IPS DF 4.7 (cell line): Measurements from ENCODE around the gene HOXC5.

ENCODE experiments used
- DNase-seq: peaks from one replicate; pipeline ENCODE4 v3.0.0-alpha.2; 2013; ENCODE audit warnings: low spot score; ENCODE audit errors: extremely low read depth

HOXC5 gene

DNA sequence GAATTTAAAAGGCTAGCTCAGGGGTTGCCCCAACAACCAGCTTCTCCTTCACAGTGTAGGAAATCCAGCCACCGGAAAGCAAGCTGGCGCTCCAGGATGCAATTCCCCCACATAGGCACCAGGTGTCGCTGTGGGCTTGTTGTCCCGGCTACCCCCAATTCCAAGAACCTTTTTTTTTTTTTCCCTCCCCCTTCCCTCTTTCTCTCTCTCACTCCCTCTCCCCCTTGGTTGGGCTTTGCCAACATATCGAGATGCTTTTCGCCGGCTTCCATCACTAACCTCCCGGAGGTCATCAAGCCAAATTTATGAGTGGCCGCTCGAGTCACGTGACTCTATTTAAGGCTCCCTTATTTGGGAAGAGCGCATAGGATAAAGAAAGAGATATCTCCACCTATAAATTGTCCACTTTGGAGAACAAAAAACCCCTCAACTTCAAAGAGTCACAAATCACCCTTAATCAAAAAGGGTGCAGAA, at the start of gene HOXC5:
Gene HOXC5, plus strand, starts transcription at position 424 of the 474 bp plus-strand sequence. CDS start 73 bp downstream, outside the sequence.
- no peak for DNase-seq

DNA sequence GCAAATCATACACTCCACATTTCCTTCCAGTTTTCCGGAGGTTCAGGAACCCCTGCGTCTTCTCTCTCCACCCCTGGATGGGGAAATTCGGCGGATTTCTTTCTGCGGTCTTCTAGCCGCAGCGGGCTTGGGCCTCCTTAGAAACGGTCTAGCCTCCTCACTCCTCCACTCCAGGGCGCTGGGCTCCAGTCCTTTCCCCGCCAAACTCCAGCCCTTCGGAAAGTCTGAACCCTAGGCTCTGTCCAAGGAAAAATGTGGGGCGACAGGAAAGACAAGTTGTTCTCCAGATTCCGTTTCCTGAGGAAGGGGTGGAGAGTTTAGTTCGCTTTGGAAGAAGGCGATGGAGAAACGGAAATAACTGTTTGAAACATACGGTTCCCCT, 49.3 kb upstream of the HOXC5 start:
- no peak for DNase-seq

DNA sequence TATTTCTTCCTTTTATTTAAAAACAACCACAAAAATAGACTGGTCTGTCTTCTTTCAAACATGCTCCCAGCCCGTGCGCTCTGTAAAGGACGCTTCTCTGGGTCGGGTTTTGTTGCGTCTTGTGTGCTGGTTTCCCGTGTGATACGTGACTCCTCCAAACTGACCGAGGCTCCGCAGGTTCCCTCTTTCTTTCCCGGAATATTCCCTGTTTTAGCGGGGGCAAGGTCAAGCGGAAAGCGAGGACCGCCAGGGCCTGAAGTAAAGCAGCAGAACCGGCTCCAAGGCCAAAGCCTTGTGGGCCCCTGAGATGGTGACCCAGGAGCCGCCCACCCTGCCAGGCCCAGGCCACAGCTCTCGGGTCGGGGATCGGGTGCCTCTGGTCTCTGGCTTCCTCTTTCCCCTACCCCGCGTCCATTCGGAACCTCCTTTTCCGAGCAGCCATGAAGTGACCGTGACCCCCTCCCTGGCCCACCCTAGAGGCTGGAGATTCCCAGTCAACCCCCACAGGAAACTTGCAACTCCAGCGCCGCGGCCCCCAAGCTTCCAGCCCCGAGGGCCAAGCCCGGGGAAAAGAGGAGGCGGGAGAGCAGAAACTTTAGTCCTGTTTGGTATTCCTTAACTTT, 48.8 kb upstream of the HOXC5 start:
- DNase-seq, result no peak

DNA sequence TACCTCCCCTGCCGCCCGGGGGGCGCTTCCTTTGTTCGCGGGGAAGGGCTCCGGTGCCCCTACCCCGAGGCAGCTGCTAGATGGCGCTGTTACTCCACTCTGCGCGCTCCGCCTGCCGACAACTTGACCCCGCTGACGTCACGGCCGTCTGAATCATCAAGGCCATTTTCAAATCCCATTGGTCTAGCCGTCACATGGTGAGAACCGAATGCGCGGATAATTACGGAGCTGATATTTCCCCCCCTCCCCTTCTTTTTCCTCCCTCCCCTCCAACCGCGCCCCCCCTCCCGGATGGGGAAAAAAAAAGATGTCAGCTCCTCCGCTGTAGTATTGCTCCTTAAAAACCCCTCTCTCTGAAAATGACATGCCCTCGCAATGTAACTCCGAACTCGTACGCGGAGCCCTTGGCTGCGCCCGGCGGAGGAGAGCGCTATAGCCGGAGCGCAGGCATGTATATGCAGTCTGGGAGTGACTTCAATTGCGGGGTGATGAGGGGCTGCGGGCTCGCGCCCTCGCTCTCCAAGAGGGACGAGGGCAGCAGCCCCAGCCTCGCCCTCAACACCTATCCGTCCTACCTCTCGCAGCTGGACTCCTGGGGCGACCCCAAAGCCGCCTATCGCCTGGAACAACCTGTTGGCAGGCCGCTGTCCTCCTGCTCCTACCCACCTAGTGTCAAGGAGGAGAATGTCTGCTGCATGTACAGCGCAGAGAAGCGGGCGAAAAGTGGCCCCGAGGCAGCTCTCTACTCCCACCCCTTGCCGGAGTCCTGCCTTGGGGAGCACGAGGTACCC, 47.8 kb upstream of the HOXC5 start, which contains the start of gene HOXC10:
Gene HOXC10, plus strand, starts transcription at position 246 of the 791 bp plus-strand sequence. Its CDS starts 114 bp downstream, at position 360.
- no peak for DNase-seq

DNA sequence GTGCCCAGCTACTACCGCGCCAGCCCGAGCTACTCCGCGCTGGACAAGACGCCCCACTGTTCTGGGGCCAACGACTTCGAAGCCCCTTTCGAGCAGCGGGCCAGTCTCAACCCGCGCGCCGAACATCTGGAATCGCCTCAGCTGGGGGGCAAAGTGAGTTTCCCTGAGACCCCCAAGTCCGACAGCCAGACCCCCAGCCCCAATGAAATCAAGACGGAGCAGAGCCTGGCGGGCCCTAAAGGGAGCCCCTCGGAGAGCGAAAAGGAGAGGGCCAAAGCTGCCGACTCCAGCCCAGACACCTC, 47.2 kb upstream of the HOXC5 start:
- no peak for DNase-seq

DNA sequence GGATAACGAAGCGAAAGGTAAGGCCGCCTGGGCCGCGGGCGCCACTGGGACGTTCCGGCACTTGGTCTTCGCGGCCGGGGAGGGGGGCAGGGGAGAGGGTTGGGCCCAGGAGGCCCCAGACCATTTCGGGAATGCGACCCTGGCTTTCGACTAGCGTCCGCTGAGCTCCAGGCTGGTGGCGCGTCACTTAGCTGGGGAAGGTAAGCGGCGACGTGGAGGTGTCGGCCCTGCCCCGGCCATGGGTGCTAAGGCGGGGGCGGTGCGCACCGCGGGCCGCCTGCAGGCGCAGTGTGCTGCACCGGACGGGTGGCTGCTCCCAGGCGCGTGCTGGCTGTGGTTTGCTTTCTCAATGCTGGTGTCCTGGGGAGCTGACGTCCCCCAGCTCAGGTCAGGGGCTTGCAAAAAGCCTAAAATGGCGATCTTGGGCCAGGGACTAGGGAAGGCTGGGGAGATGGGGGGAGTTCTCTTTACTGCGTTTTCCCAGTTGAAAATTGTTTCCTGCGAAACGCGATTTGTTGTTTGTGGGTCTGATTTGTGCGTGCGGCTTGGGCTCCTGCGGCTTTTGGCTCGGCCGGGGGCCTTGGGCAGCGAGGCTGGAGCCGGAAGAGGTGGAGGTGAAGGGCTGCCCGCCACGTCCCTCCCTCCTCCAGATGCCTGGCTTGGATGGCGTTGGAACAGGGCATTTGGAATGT, 46.7 kb upstream of the HOXC5 start:
- no peak for DNase-seq

DNA sequence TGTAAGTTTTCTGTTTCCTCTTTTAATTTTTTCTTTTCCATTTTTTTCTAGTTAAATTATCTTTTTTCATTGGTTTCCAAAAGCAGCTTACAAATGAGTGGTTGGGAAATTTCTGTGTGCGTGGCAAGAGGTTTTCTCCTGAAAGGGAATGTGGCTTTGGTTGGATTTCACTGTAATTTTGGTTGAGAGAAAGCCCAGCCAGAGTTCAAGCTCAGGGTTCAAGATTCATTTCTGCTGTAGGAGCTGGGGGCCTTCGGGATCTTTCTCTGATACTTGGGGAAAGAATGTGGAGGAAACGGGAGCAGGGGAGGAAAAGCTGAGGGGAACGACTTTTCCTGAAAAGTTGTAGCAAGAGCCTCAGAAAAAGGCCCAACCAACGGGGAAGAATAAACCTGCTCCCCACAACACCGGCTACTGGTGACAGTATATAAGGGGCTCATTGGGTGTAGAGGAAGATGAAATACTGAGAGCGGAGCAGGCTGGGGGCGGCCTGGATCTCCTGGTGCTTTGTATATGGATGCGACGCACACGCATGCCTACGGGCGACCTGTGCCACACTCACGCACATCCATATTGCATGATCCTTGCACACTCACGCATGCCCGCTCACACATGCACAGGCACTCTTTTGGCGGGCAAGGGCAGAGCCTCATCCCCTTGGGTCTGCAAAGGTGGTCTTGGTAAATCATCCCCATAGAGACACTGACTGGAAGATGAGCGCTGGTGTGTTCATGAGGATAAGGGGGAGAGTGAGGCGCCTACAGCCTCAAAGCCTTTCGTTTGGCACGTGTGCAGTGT, 46.0 kb upstream of the HOXC5 start:
- DNase-seq, result no peak

DNA sequence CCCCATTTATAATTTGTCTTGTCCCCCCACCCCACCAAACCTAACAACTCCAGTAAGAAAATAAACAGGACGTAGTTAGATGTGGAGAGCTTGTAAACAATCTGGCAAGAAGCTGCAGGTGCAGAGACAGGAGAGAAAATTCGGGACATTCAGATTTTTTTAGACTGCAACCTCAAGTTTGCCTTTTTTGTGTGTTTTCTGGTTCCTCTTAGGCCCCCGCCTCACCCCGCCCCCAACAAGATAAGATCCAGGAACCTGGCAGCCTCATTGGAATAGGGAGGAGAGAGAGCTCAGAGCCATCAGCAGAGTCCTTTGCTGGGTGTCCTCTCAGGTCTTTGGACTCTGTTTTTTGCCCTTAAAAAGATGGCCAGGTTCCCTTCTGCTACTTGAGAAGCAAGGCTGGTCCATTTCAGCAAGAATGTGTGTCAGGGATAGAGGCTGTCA, 45.0 kb upstream of the HOXC5 start:
- no peak for DNase-seq

DNA sequence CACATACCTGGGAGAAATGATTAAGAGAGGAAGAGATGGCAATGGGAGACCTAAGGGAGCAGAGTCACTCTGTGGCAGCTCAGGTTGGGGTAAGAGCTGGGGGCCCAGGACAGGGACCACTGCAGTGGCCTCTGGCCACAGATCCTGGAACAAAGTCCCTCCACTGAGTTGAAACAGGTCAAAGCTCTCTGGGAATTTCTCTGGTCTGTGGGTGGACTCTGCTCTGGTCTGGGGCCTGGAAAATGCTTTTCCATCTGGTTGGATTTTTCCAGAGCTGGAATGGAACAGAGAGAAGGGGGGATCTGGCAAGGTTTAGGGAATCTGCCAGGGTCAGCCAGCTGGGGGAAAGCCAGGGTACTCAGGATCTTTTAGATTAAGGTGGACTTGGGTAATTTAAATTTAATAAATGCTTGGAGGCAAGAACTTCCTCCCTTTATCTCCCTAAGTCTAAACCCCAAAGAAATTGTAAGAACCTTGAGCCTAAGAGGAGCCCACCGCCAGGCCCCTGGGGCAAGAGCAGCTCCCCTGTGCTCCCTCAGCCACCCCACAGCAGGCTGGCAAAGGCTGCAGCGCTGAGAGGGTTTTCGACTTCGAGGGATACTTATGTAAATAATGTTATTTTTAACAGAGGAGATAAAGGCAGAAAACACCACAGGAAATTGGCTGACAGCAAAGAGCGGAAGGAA, 44.2 kb upstream of the HOXC5 start:
- no peak for DNase-seq

DNA sequence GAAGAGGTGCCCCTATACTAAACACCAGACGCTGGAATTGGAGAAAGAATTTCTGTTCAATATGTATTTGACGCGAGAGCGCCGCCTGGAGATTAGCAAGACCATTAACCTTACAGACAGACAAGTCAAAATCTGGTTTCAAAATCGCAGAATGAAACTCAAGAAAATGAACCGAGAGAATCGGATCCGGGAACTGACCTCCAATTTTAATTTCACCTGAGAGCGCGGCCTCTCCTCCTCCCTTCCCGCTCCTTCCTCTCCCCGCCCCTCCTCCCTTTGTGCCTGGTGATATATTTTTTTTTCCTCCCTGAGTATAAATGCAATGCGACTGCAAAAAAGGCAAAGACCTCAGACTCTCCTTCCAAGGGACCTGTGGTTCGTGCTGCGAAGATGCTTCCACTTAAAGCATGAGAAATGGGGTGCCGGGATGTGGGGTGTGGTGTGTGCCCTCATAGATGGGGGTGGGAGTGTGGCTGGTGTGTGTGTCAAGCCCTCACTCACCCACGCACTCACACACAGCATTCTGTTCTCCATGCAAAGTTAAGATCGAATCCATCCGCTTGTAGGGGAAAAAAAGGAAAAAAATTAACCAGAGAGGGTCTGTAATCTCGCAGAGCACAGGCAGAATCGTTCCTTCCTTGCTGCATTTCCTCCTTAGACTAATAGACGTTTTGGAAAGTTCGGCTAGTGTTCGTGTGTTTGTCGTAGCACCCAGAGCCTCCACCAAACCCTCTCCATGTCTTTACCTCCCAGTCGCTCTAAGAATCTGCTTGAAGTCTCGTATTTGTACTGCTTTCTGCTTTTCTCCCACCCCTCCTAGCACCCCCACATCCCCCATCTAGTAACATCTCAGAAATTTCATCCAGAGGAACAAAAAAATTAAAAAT, 43.4 kb upstream of the HOXC5 start:
- DNase-seq, result no peak

DNA sequence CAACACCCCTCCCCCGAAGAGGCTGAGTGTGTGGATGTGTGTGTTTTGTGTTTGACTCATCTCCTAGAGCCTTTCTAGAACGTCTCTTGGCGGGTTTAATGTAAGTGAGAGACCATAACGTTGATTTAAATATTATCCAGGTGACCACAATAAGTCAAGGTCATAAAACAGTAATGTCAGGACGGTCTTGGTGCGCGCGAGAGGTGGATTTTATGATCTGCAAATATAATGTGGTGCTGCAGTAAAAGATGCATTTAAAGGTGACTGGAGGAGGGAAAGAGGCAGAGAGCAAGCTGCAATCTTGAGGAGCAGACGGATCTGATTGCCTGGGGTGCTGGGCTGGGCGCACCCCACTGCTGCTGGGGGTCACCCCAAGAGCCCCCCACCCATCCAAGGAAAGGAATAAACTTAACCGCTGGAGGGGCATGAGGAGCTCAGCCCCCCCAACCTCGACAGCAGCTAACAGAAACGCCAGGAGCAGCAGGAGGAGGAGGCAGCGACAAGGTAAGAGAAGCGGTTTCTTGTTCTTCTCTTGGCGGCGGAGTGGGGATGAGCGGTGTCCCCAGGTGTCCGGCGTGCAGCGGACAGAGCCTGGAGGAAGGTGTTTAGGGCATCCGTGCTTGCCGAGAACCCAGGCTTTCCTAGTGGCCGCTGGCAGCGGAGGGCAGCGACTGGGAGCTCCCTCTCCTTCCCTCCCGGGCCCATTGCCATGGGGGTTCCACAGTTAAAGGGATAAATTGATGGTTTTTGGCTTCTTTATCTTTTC, 42.4 kb upstream of the HOXC5 start:
- DNase-seq, result no peak

DNA sequence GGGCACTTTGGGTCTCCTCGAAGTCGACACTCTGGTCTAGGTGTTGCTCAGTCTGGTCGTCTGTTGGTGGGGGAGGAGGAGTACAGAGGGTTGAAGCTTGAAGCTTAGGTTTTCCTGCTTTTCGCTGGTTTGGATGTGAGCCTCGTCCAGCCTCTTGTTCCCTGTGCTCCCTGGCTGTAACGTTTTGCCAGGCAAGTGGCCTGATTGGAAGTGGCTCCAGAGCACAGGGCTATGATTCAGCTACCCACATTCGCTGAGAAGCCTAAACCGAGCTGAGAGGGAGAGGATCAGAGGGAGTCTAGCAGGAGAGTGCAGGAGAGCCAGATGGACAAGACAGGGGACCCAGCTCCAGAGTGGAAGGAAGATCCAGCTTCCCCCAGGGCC, 41.8 kb upstream of the HOXC5 start:
- no peak for DNase-seq

DNA sequence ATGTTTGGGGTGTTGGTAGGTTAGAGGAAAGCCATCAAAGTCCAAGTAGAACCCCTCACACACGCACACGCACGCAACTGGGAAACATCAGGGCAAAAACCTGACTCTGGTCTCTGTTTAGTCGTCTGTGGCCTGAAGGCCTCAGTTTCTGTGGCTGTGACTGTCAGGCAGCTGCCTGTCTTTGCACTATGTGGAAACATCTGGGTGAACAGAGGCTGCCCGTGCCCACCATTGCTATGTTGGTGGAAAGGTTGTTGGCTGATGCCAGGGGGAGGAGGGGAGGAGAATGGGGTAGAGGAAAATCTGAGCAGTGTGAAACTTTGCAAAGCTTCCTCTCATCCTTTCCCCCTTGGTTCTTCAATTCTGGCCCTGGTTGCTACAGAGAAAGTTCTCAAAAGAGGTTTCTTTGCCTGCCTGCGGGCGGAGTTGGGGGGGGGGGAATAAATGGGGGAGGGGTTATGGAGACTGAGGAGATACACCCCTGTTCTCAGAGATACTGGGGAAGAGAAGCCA, 40.4 kb upstream of the HOXC5 start:
- DNase-seq, result no peak

DNA sequence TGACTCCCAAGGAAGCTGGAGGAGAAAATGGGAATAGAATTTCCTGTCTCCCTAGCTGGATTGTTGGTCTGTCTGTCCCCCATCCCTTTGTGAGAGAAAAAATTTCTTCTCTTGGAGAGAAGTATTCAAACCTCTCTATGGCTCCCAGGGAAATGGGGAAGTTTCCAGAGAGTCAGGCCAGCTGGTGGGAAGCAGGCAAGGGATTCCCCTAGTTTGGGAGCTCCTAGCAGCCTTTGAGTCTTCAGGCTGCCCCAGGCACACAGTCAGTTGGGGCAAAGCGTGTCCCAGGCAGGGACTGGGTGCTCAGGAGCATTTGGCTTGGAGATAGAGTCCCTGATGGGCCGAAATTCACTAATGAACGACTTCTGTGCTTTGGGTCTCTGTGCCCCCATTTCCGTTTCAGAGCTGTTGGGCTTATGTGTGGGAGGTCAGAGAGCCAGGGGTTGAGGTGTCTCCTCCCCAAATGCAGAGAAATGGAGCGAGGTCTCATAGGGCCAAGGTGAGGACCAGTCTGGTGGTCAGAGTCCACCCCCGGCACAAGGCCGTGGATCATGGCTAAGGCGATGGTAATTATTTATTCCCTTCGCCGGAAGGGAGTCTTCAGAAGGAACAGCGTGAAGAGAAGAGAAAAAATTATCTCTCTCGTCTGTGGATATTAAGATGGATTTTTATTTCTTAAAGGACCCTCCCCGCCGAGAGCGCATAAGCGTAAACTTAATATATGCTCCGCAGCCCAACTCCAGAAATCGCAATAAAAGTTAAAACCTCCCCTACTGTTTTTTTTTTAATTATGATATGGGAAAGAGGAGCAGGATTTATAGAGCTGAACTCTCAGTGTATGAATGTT, 39.5 kb upstream of the HOXC5 start:
- no peak for DNase-seq

DNA sequence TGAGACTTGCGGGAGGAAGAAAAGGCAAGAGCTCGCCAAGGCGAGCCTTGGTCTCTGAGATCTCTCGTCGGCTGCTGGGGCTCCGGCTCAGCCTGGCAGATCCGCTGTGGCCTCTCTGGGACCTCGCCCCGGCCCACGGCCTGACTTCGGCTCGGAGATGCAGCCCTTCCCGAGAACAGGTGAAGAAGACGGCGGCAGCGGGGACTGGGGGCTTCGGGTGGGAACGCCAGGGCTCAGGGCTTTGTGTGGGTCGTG, 38.9 kb upstream of the HOXC5 start:
- DNase-seq, result no peak

DNA sequence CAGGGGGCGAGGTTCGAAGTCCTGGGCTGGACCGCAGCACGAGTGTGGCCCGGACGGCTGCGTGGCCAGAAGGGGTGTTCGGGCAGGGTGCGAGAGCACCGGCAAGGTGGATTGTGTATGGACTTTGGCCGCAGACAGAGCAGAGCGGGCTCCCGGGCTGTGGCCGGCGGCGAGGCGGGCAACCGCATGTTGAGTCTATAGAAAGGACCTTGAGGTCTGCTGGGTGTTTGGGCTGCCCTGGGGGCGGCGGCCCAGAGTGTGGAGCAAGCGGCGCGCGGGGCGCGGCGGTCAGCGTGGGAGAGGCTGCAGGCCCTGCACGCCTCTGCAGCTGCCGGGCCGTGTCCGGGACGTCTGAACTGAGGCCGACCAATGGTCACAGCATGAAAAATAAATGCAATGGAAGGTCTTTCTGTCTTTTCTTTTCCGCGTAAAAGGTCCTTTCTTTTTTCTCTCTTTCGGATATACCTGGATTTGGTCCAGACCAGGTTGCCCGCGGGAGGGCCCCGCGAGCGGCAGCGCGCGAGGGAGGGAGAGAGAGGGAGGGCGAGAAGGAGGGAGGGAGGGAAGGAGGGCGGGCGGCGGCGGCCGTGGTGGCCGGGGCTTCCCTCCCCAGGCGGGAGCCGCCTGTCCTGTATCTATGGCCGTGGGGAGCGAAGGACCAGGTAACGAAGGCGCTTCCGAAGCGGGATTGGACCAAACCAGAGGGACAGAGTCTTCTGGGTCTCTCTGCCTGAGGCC, 38.4 kb upstream of the HOXC5 start:
- no peak for DNase-seq

DNA sequence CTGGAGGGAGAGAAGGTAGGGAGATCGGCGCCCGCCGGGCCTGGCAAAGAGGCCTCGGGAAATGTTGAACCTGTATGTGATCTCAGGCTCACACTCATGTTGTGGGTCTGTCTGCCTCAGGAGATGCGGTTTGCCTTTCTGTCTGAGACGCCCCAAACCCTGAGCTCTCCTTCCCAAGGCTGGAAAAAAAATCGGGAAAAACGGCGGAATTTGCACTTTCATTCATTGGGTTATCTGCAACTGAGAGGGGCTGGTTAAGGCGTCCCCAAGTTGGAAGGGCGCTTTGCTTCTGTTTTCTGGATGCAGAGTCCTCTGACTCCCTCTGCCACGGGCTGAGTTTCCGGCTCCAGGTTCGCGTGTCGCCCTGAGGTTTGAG, 37.9 kb upstream of the HOXC5 start:
- DNase-seq, result no peak
